Neural cell (in vitro differentiated cells): Measurements from ENCODE around the gene SLC11A1. TPM values are rescaled to one million over a fixed set of nuclear protein-coding genes. Genes with fewer than 3 reads are reported as not detected.
A peak's percentile ranks its signal among the peaks of the same experiment; 100 is the strongest.

Experiments
- H2AFZ ChIP-seq: fragments of 200-600, 300-800 bp; sonication (generic), shearing (Covaris generic); 2 replicates; pipeline ENCODE4 v1.6.0; 2014; ENCODE audit warnings: low read depth, mild to moderate bottlenecking, antibody characterized with exemption, low read length, moderate library complexity
- H3F3A ChIP-seq: fragments of 200-600 bp; shearing (Covaris generic); 2 replicates; pipeline ENCODE4 v1.6.1; 2016; ENCODE audit warnings: mild to moderate bottlenecking, moderate library complexity, mixed read lengths, antibody characterized with exemption, low read length; ENCODE audit not compliant: insufficient read depth, poor library complexity, severe bottlenecking
- H3K27ac ChIP-seq: fragments of 200-600, 300-800 bp; sonication (generic), shearing (Covaris generic); 2 replicates; pipeline ENCODE4 v1.5.1; 2014; ENCODE audit warnings: mild to moderate bottlenecking, low read length, moderate library complexity
- H3K27me3 ChIP-seq: fragments of 300-800, 200-600 bp; sonication (generic), shearing (Covaris generic); 2 replicates; pipeline ENCODE4 v1.6.0; 2014; ENCODE audit warnings: mild to moderate bottlenecking, low read depth, low read length, moderate library complexity; ENCODE audit not compliant: insufficient read depth
- H3K36me3 ChIP-seq: fragments of 300-800, 200-600 bp; sonication (generic), shearing (Covaris generic); 2 replicates; pipeline ENCODE4 v1.5.1; 2014; ENCODE audit warnings: mild to moderate bottlenecking, antibody characterized with exemption, low read length, moderate library complexity; ENCODE audit not compliant: insufficient read depth
- H3K4me2 ChIP-seq: fragments of 300-800, 200-600 bp; sonication (generic), shearing (Covaris generic); 2 replicates; pipeline ENCODE4 v1.6.0; 2014; ENCODE audit warnings: mild to moderate bottlenecking, low read length
- H3K4me3 ChIP-seq: fragments of 300-800, 200-600 bp; sonication (generic), shearing (Covaris generic); 2 replicates; pipeline ENCODE4 v1.5.1; 2014; ENCODE audit warnings: mild to moderate bottlenecking, low read length, moderate library complexity
- H3K79me2 ChIP-seq: fragments of 200-600 bp; shearing (Covaris generic); replicated peaks from 2 replicates; pipeline ENCODE4 v1.6.0; 2014; ENCODE audit warnings: mild to moderate bottlenecking, low read length, moderate library complexity; ENCODE audit not compliant: insufficient read depth
- H3K9ac ChIP-seq: fragments of 300-800, 200-600 bp; sonication (generic), shearing (Covaris generic); 2 replicates; pipeline ENCODE4 v1.6.1; 2016; ENCODE audit warnings: mild to moderate bottlenecking, low read length, mixed read lengths
- H3K9me2 ChIP-seq: fragments of 200-600 bp; shearing (Covaris generic); 2 replicates; pipeline ENCODE4 v1.6.1; 2016; ENCODE audit warnings: mild to moderate bottlenecking, low read length, mixed read lengths; ENCODE audit not compliant: insufficient read depth
- H3K9me3 ChIP-seq: fragments of 200-600, 300-800 bp; sonication (generic), shearing (Covaris generic); 2 replicates; pipeline ENCODE4 v1.6.1; 2016; ENCODE audit warnings: mild to moderate bottlenecking, mixed run types, low read length, moderate library complexity, mixed read lengths
- H4K20me1 ChIP-seq: fragments of 200-600 bp; shearing (Covaris generic); 2 replicates; pipeline ENCODE4 v1.6.1; 2016; ENCODE audit warnings: mild to moderate bottlenecking, mixed run types; ENCODE audit not compliant: insufficient read depth
- EP300 ChIP-seq: fragments of 450-650 bp; conservative IDR thresholded peaks from 2 replicates; pipeline ENCODE4 v1.6.1; 2014; ENCODE audit warnings: antibody characterized with exemption, mild to moderate bottlenecking, moderate library complexity; ENCODE audit not compliant: poor library complexity, severe bottlenecking
- EZH2 ChIP-seq: fragments of 200-600, 300-800 bp; shearing (Covaris generic), sonication (generic); IDR thresholded peaks from 2 replicates; pipeline ENCODE4 v1.6.1; 2014; ENCODE audit warnings: antibody characterized with exemption, low read length, borderline replicate concordance, mild to moderate bottlenecking; ENCODE audit not compliant: insufficient read depth, poor library complexity, severe bottlenecking
- MXI1 ChIP-seq: fragments of 450-650 bp; conservative IDR thresholded peaks from 2 replicates; pipeline ENCODE4 v1.6.1; 2014; ENCODE audit warnings: antibody characterized with exemption, mild to moderate bottlenecking; ENCODE audit not compliant: poor library complexity, severe bottlenecking
- POLR2AphosphoS5 ChIP-seq: IDR thresholded peaks from 2 replicates; pipeline ENCODE4 v1.6.1; 2012
- RAD21 ChIP-seq: fragments of 450-650 bp; conservative IDR thresholded peaks from 2 replicates; pipeline ENCODE4 v1.6.1; 2014; ENCODE audit warnings: antibody characterized with exemption, mild to moderate bottlenecking, moderate library complexity
- SMC3 ChIP-seq: fragments of 450-650 bp; conservative IDR thresholded peaks from 2 replicates; pipeline ENCODE4 v1.6.1; 2014; ENCODE audit warnings: antibody characterized with exemption, mild to moderate bottlenecking, moderate library complexity; ENCODE audit not compliant: poor library complexity
- TAF1 ChIP-seq: IDR thresholded peaks from 2 replicates; pipeline ENCODE4 v1.6.1; 2012; ENCODE audit warnings: low read depth
- polyA plus RNA-seq: library from polyadenylated mRNA; depleted of rRNA; stranded (reverse); fragments of >200 nt; gene quantifications from 2 replicates; pipeline ENCODE4 v1.2.3, GENCODE V29; 2014
- TF ChIP-seq, protein P1 (sequence below): IDR thresholded peaks from 2 replicates; pipeline ENCODE4 v1.6.1; 2012; ENCODE audit warnings: borderline replicate concordance
- TF ChIP-seq, protein P2 (sequence below): fragments of 450-650 bp; IDR thresholded peaks from 2 replicates; pipeline ENCODE4 v1.5.1; 2014; ENCODE audit warnings: antibody characterized with exemption, mild to moderate bottlenecking, moderate library complexity; ENCODE audit not compliant: poor library complexity, severe bottlenecking

SLC11A1 gene
- polyA plus RNA-seq, 1 donor from 2014 or later: not detected

DNA sequence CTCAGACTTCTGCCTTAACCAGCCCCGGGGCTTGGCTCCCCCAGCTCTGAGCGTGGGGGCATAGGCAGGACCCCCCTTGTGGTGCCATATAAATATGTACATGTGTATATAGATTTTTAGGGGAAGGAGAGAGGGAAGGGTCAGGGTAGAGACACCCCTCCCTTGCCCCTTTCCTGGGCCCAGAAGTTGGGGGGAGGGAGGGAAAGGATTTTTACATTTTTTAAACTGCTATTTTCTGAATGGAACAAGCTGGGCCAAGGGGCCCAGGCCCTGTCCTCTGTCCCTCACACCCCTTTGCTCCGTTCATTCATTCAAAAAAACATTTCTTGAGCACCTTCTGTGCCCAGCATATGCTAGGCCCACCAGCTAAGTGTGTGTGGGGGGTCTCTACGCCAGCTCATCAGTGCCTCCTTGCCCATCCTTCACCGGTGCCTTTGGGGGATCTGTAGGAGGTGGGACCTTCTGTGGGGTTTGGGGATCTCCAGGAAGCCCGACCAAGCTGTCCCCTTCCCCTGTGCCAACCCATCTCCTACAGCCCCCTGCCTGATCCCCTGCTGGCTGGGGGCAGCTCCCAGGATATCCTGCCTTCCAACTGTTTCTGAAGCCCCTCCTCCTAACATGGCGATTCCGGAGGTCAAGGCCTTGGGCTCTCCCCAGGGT is 23.1 kb downstream of the SLC11A1 start:
- no peaks in the 10 kb centered on the region for H3K9me3 ChIP-seq
- H3F3A ChIP-seq: no peaks in the 10 kb centered on the region
- H3K9ac ChIP-seq: peak overlapping the region; percentile 76
- TF ChIP-seq RAD21 (no peak), TAF1 (no peak), SMC3 (no peak), EZH2 (no peak), EP300 (no peak), MXI1 (no peak), POLR2AphosphoS5 (no peak)
- TF ChIP-seq, protein P1, sequence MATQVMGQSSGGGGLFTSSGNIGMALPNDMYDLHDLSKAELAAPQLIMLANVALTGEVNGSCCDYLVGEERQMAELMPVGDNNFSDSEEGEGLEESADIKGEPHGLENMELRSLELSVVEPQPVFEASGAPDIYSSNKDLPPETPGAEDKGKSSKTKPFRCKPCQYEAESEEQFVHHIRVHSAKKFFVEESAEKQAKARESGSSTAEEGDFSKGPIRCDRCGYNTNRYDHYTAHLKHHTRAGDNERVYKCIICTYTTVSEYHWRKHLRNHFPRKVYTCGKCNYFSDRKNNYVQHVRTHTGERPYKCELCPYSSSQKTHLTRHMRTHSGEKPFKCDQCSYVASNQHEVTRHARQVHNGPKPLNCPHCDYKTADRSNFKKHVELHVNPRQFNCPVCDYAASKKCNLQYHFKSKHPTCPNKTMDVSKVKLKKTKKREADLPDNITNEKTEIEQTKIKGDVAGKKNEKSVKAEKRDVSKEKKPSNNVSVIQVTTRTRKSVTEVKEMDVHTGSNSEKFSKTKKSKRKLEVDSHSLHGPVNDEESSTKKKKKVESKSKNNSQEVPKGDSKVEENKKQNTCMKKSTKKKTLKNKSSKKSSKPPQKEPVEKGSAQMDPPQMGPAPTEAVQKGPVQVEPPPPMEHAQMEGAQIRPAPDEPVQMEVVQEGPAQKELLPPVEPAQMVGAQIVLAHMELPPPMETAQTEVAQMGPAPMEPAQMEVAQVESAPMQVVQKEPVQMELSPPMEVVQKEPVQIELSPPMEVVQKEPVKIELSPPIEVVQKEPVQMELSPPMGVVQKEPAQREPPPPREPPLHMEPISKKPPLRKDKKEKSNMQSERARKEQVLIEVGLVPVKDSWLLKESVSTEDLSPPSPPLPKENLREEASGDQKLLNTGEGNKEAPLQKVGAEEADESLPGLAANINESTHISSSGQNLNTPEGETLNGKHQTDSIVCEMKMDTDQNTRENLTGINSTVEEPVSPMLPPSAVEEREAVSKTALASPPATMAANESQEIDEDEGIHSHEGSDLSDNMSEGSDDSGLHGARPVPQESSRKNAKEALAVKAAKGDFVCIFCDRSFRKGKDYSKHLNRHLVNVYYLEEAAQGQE: no peak
- TF ChIP-seq, protein P2, sequence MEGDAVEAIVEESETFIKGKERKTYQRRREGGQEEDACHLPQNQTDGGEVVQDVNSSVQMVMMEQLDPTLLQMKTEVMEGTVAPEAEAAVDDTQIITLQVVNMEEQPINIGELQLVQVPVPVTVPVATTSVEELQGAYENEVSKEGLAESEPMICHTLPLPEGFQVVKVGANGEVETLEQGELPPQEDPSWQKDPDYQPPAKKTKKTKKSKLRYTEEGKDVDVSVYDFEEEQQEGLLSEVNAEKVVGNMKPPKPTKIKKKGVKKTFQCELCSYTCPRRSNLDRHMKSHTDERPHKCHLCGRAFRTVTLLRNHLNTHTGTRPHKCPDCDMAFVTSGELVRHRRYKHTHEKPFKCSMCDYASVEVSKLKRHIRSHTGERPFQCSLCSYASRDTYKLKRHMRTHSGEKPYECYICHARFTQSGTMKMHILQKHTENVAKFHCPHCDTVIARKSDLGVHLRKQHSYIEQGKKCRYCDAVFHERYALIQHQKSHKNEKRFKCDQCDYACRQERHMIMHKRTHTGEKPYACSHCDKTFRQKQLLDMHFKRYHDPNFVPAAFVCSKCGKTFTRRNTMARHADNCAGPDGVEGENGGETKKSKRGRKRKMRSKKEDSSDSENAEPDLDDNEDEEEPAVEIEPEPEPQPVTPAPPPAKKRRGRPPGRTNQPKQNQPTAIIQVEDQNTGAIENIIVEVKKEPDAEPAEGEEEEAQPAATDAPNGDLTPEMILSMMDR: no peak
- peak overlapping the region; percentile 51 for H3K4me2 ChIP-seq
- no peaks in the 10 kb centered on the region for H3K79me2 ChIP-seq
- no peak overlapping the region for H3K27ac ChIP-seq
- H3K4me3 ChIP-seq: peak overlapping the region; percentile 72
- H4K20me1 ChIP-seq: no peaks in the 10 kb centered on the region
- H3K27me3 ChIP-seq: no peaks in the 10 kb centered on the region
- no peaks in the 10 kb centered on the region for H3K36me3 ChIP-seq
- no peaks in the 10 kb centered on the region for H3K9me2 ChIP-seq
- peak overlapping the region; percentile 51 for H2AFZ ChIP-seq

DNA sequence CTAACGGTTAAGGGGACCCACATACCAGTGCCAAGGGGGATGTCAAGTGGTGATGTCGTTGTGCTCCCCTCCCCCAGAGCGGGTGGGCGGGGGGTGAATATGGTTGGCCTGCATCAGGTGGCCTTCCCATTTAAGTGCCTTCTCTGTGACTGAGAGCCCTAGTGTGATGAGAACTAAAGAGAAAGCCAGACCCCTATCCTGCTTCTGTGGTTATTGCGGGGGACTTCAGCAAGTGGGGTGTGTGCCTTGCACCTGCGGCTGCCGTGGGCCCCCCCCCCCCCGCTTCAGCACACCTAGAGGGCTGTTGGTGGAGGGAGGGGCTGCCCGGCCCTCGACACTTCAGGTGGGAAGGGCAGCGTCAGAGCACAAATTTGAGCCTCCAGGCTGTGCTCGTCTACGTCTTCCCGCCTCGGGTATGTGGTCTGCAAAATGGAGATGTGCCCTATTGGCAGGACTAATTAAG is 23.7 kb downstream of the SLC11A1 start:
- Histone ChIP-seq H3K4me2 (peak overlapping the region; percentile 51), H4K20me1 (no peaks in the 10 kb centered on the region), H3K36me3 (no peaks in the 10 kb centered on the region), H3K27ac (peak overlapping the region; percentile 65), H2AFZ (peak overlapping the region; percentile 51), H3K9me2 (no peaks in the 10 kb centered on the region), H3F3A (no peaks in the 10 kb centered on the region), H3K27me3 (no peaks in the 10 kb centered on the region), H3K9me3 (no peaks in the 10 kb centered on the region), H3K9ac (peak overlapping the region; percentile 76), H3K79me2 (no peaks in the 10 kb centered on the region), H3K4me3 (peak overlapping the region; percentile 72)
- no peak for TF ChIP-seq MXI1
- no peak for TF ChIP-seq RAD21
- no peak for TF ChIP-seq EP300
- TF ChIP-seq SMC3: no peak
- TF ChIP-seq, protein P1: no peak
- no peak for TF ChIP-seq EZH2
- TF ChIP-seq TAF1: no peak
- TF ChIP-seq, protein P2: no peak
- TF ChIP-seq POLR2AphosphoS5: no peak
